SIG-M5 treated with dmso at 0.1 percent for 504 hours (cell line): ENCODE results near the gene CPZ.
"Not testable (repeated sequence)": the region's sequence is repeated elsewhere in the genome, so short reads cannot be mapped to it uniquely, and the experiment has no call there.

Experiments
- DNase-seq: peaks from one replicate; lab custom pipeline; 2025; ENCODE audit not compliant: unreplicated experiment; lab: John Stamatoyannopoulos, UW

CPZ gene

DNA sequence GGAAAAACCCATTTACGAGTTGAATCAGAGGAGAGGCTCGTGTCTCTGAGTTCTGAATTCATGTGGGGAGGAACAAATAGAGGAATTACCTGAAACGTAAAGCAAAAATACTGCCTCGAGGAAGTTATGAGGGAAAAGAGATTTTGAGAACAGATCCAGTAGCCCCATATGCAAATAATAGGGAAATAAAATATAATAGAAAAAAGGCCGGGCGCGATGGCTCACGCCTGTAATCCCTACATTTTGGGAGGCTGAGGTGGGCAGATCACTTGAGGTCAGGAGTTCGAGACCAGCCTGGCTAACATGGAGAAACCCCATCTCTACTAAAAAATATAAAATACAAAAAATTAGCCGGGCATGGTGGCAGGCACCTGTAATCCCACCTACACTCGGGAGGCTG lies 42.2 kb downstream of the CPZ start:
- DNase-seq, result not testable (repeated sequence)

DNA sequence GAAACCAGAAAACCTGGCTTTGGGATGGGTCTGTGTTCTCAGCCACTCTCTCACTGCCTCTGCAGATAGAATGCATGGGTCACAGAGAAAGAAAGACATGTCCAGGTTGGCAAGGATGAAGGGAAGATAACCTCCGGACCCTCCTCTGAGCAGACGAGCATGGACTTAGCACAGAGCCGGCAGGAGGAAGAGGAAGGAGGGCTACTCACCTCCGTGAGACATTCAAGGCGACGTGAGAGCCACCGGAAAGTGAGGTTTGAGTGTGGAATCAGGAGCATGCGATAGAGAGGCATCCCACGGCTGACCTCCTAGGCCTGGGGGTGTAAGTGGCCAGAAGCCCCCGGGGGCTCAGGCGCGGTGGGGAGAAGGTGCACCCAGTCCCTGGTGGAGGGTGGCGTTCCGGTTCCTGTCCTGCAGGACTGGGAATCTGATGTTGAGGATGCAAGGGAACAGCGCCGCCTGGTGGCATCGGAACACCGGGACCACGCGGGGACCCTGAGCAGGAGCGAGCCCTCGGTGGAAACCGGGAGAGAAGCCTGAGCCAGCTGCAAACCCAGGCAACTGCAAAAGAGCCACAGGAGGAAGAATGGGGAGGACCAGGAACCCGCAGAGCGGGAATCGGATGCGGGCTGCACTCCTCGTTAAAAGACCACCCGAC lies 43.5 kb downstream of the CPZ start:
- not testable (repeated sequence) for DNase-seq

GRCh38 chr4:8637456-8637984 lies 45.0 kb downstream of the CPZ start:
- DNase-seq, result no peak

- DNase-seq, result no peak
Observed at GRCh38 chr4:8639021-8639420, 46.5 kb downstream of the CPZ start.

GRCh38 chr4:8639777-8640720 lies 47.5 kb downstream of the CPZ start:
- DNase-seq, result no peak

DNA sequence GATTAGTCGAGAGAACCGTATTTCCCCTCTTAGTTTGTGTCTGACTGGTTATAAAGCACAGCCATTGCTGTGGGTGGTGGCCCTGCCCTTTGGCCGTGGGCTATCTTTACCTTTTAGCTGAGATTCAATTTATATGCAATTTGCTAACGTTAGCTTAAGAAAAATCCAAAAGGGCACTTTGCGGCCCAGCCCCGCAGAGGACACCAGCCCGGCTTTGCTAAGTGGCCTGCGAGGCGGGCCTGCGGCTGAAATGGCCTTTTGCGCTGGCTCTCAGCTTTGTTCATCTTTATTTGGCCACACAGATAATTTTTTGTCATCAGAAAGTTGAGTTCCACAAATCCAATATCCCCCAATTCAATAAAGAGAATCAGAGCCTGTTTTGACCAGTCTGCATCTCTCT lies 48.3 kb downstream of the CPZ start:
- no peak for DNase-seq

GRCh38 chr4:8641256-8641655 lies 48.7 kb downstream of the CPZ start:
- DNase-seq, result no peak

DNA sequence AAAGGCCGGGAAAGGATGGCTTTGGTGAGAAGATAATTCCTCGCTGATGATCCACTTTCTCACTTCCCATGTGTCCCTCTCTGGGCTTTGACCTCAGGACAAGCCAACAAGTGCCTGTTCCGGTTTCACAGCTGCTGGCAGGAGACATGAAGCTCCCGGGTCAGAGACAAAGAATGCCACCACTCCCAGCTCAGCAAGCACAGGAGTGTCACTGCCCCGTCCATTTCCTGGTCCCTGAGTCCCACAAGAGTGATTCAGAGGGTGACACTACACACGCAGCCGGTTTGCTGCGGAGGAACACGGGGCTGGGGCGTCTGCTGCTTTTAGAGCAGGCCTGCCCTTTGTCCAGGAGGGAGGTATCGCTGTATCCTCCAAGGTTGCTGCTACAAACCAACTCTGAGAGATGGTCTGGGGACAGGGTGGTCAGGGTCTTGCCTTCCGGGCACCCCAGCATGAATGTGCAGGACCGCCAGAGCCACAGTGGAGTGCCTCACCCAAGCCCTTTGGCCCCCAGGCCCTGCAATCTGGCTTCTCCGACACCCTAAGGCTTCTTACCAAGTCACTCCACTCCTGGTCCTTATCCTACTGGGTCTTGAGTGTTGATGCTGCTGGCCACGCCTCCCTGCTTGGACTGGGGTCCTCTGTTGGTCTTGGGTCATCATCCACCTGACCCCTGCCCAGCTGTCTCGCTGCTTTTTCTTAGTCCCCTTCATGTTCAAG lies 49.5 kb downstream of the CPZ start:
- DNase-seq, result peak; percentile 2

GRCh38 chr4:8642651-8643321 lies 50.2 kb downstream of the CPZ start:
- DNase-seq, result no peak

GRCh38 chr4:8643441-8643840 lies 50.9 kb downstream of the CPZ start:
- no peak for DNase-seq

DNA sequence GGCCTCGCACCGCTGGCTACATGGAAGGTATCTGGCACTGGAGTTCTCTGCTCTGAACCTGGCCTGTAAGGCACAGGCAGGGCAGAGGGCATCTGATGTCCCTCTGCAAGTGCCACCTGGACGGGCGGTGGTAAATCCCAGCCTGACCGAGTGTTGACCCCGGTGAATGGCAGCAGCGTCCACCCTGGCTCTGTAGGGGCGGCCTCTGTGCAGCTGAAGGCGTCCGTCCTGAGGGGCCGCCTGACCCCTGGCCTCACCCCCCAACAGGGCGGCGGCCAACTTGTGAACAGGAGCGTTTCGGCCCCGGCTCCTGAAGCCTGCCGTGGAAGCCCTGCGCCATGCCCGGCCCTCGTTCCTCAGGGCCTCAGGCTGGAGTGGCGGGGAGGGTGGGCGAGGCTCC lies 51.4 kb downstream of the CPZ start:
- DNase-seq, result no peak

GRCh38 chr4:8644461-8644891 lies 51.9 kb downstream of the CPZ start:
- DNase-seq, result no peak

- DNase-seq, result no peak
Observed at GRCh38 chr4:8644966-8645752, 52.6 kb downstream of the CPZ start.

- DNase-seq, result no peak
Observed at GRCh38 chr4:8645753-8646124, 53.2 kb downstream of the CPZ start.

DNA sequence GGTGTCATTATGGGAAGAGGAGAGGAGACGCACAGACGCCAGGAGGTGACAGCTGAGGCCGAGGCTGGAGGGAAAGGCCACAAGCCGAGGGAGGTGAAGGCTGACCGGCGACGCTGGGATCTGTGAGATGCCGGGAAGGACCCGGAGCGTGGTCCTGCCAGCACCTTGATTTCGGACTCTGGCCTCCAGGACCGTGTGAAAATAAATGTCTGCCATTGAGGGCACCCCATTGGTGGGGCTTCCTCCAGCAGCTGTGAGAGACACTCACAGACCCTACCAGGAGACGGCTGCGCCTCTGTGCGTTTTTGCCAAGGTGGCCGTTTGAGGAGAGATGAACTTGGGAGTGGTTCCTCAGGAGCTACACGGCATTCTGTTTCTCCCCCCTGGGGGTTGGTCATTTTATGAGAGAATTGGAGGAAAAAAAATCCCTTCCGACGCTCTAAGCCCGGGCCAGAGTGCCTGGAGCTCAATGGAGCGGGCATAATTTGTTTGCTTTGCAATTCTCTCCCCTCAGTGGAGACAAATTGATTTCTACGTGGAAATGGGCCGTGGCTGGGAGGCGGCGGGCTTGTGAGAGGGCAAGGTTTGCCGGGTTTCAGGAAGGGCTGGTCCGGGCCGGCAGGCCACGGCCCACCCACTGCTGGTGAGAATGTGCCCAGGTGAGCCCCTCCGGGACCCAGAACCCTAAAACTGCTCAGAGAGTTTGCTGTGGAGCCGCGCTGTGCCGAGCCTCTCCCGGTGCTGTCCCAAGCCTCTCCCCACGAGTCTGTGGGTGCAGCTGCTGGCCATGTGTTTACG lies 53.9 kb downstream of the CPZ start:
- DNase-seq, result no peak

DNA sequence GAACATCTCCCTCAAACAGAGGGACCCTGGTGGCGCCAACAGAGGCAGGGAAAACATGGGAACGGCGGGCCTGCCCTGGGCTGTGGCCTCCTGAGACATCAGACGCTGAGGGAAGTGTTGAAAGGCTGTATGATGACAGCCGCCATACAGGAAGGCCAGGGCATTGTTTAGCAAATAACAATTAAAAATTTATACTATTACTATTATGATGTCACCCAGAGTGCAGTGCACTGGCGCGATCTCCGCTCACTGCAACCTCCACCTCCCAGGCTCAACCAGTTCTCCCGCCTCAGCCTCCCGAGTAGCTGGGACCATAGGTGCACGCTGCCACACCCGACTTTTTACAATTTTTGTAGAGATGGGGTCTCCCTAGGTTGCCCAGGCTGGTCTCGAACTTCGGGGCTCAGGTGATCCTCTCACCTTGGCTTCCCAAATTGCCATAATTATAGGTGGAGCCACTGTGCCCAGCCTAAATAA lies 54.6 kb downstream of the CPZ start:
- no peak for DNase-seq

DNA sequence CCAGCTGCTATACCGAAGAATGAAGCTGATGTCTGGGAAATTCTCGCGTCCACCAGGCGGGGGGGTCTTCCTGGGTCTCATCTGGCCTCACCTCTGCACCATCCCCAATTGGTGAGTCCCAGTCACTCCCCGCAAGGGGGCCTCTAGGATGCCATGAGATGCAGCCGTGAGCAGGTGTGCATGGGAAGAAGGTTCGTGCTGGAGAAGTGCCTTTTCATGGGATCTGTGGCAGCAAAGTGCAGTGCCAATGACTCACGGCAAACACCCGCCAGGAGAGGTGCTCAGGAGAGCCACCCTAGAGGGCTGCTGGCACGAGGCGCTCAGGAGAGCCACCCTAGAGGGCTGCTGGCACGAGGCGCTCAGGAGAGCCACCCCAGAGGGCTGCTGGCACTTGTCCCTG lies 55.1 kb downstream of the CPZ start:
- DNase-seq, result no peak

- no peak for DNase-seq
Observed at GRCh38 chr4:8648296-8648695, 55.7 kb downstream of the CPZ start.
